NB4 (cell line): Measurements from ENCODE around the gene CFAP161.

Experiments
- DNase-seq: peaks from one replicate; pipeline ENCODE4 v3.0.0; 2010; ENCODE audit warnings: low read depth
- H3K4me3 ChIP-seq: one replicate; pipeline ENCODE4 v1.5.1; 2011; ENCODE audit warnings: mild to moderate bottlenecking, low read depth, low read length, moderate library complexity
- MAX ChIP-seq: IDR thresholded peaks from 2 replicates; pipeline ENCODE4 v1.6.1; 2011; ENCODE audit warnings: low read depth, low read length
- MYC ChIP-seq: IDR thresholded peaks from 2 replicates; pipeline ENCODE4 v1.6.1; 2011; ENCODE audit warnings: low read depth, low read length
- POLR2A ChIP-seq: IDR thresholded peaks from 2 replicates; pipeline ENCODE4 v1.6.1; 2011; ENCODE audit warnings: mild to moderate bottlenecking; ENCODE audit not compliant: insufficient read length; ENCODE audit errors: extremely low read depth
- TF ChIP-seq, protein P1 (sequence below): IDR thresholded peaks from one replicate; pipeline ENCODE4 v1.5.1; 2012; ENCODE audit warnings: low read depth, low read length

The CFAP161 gene

GRCh38 chr15:81146006-81146405, 11.9 kb downstream of the CFAP161 start:
- DNase-seq, result no peak
- no peak overlapping the region for H3K4me3 ChIP-seq
- TF ChIP-seq MAX (no peak), MYC (no peak), POLR2A (no peak)
- TF ChIP-seq, protein P1, sequence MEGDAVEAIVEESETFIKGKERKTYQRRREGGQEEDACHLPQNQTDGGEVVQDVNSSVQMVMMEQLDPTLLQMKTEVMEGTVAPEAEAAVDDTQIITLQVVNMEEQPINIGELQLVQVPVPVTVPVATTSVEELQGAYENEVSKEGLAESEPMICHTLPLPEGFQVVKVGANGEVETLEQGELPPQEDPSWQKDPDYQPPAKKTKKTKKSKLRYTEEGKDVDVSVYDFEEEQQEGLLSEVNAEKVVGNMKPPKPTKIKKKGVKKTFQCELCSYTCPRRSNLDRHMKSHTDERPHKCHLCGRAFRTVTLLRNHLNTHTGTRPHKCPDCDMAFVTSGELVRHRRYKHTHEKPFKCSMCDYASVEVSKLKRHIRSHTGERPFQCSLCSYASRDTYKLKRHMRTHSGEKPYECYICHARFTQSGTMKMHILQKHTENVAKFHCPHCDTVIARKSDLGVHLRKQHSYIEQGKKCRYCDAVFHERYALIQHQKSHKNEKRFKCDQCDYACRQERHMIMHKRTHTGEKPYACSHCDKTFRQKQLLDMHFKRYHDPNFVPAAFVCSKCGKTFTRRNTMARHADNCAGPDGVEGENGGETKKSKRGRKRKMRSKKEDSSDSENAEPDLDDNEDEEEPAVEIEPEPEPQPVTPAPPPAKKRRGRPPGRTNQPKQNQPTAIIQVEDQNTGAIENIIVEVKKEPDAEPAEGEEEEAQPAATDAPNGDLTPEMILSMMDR, result no peak

- DNase-seq, result no peak
- H3K4me3 ChIP-seq, result no peak overlapping the region
- TF ChIP-seq MYC (no peak), POLR2A (no peak), MAX (no peak)
- TF ChIP-seq, protein P1, result no peak
Measured at GRCh38 chr15:81146466-81146865, 12.4 kb downstream of the CFAP161 start.

GRCh38 chr15:81151389-81151788, 17.3 kb downstream of the CFAP161 start:
- TF ChIP-seq MYC (no peak), MAX (no peak), POLR2A (no peak)
- TF ChIP-seq, protein P1, result no peak
- DNase-seq, result no peak
- no peak overlapping the region for H3K4me3 ChIP-seq

- no peak for DNase-seq
- no peak for TF ChIP-seq MAX
- TF ChIP-seq, protein P1, result peak; percentile 13
- no peak overlapping the region for H3K4me3 ChIP-seq
Measured at GRCh38 chr15:81152339-81152738, 18.3 kb downstream of the CFAP161 start.

DNA sequence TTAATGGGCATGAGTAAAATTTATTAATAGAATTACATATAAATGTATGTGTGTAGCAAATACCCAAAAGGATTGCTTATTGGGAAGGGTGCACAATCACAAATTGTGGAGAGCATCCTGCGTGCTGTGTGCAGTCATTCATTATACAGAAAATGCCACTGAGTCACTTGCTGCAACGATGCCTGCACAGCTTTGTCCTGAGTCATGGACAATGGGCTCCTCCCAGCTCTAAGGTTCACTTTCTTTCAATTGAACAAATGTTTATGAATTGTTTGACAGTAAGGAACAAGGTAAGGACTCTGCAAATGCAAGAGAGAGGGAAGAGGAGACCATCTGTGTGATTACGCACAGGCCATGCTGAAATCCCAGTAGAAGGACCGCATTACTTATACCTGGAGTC, 18.7 kb downstream of the CFAP161 start:
- no peak overlapping the region for H3K4me3 ChIP-seq
- no peak for DNase-seq
- TF ChIP-seq MYC (no peak), POLR2A (no peak), MAX (no peak)
- TF ChIP-seq, protein P1, result no peak
